ENCODE measurements around the gene ATXN1. TPM values are rescaled to one million over a fixed set of nuclear protein-coding genes. Genes with fewer than 3 reads are reported as not detected.

Gene ATXN1
- total RNA-seq, 1 donor from 2014 or later = 99.2 TPM

- intact Hi-C loops (cut with micrococcal nuclease) = no loop called here
These were observed 503.1 kb downstream of the ATXN1 start for GRCh38 chr6:16257999-16258708.

GRCh38 chr6:16256781-16257180, 504.5 kb downstream of the ATXN1 start:
- intact Hi-C loops (cut with micrococcal nuclease) = no loop called here

- intact Hi-C loops (cut with micrococcal nuclease) = no loop called here
These were observed 506.7 kb downstream of the ATXN1 start for GRCh38 chr6:16254535-16254934.

- intact Hi-C loops (cut with micrococcal nuclease) = no loop called here
These were observed 507.7 kb downstream of the ATXN1 start for GRCh38 chr6:16253399-16254144.

- intact Hi-C loops (cut with micrococcal nuclease) = no loop called here
These were observed 508.5 kb downstream of the ATXN1 start for GRCh38 chr6:16252686-16253299.

- intact Hi-C loops (cut with micrococcal nuclease) = no loop called here
These were observed 509.6 kb downstream of the ATXN1 start for GRCh38 chr6:16251706-16252105.

- intact Hi-C loops (cut with micrococcal nuclease) = no loop called here
These were observed 511.3 kb downstream of the ATXN1 start for GRCh38 chr6:16249971-16250370.
